Measurements from ENCODE around the gene TRIM65. TPM values are rescaled to one million over a fixed set of nuclear protein-coding genes. Genes with fewer than 3 reads are reported as not detected.
"Not testable (repeated sequence)": the region's sequence is repeated elsewhere in the genome, so short reads cannot be mapped to it uniquely, and the experiment has no call there.

The TRIM65 gene
- total and polyA plus RNA-seq, 2 donors from 2014 or later, result 11.5 to 23.6 TPM

GRCh38 chr17:75864448-75864871, 32.3 kb downstream of the TRIM65 start:
- no peaks in the 10 kb centered on the region for H3K9me3 ChIP-seq (ENCODE audit: control insufficient read depth in 2 of 3, insufficient read depth in 1 of 3, low read length in 3 of 3)
- no peaks in the 10 kb centered on the region for H3K27me3 ChIP-seq (ENCODE audit: control insufficient read depth, insufficient read depth, low read length)
- peak in 4 of 5 donors; percentile 68 to 96 (median 78) for DNase-seq
- H3K36me3 ChIP-seq (ENCODE audit: control insufficient read depth in 2 of 3, insufficient read depth in 3 of 3, low read length in 3 of 3), result no peaks in the 10 kb centered on the region
- TF ChIP-seq, protein P1, sequence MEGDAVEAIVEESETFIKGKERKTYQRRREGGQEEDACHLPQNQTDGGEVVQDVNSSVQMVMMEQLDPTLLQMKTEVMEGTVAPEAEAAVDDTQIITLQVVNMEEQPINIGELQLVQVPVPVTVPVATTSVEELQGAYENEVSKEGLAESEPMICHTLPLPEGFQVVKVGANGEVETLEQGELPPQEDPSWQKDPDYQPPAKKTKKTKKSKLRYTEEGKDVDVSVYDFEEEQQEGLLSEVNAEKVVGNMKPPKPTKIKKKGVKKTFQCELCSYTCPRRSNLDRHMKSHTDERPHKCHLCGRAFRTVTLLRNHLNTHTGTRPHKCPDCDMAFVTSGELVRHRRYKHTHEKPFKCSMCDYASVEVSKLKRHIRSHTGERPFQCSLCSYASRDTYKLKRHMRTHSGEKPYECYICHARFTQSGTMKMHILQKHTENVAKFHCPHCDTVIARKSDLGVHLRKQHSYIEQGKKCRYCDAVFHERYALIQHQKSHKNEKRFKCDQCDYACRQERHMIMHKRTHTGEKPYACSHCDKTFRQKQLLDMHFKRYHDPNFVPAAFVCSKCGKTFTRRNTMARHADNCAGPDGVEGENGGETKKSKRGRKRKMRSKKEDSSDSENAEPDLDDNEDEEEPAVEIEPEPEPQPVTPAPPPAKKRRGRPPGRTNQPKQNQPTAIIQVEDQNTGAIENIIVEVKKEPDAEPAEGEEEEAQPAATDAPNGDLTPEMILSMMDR (IDR thresholded peaks at IDR 0.05; ENCODE audit: borderline replicate concordance, extremely low read depth, insufficient read depth), result no peak
- H3K9ac ChIP-seq (ENCODE audit: low read length in 3 of 3), result no peak overlapping the region
- H3K4me3 ChIP-seq (ENCODE audit: low read length in 3 of 3), result no peak overlapping the region
- intact Hi-C loops (cut with DNase I), result no loop called here
- peak overlapping the region; percentile 22 to 28 for H3K27ac ChIP-seq (ENCODE audit: low read depth in 2 of 2, low read length in 2 of 2)
- H3K4me1 ChIP-seq (ENCODE audit: control insufficient read depth in 2 of 3, insufficient read depth in 2 of 3, low read depth in 1 of 3, low read length in 3 of 3), result peaks cover 0 to 5% (median 0%) of the 10 kb centered on the region in 3 donors
- FAIRE-seq, result no peak

DNA sequence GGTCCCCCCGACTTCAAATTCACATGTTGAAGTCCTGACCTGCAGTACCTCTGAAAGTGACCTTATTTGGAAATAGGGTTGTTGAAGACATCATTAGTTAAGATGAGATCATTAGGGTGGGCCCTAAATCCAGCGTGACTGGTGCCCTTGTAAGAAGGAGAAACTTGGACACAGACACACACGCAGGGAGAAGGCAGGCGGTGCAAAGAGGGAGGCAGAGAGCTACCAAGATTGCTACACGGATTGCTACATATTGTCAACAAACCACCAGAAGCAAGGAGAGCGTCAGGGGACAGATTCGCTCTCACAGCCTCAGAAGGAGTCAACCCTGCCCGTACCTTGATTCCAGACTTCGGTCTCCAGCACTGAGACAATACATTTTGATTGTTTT, 34.8 kb downstream of the TRIM65 start:
- intact Hi-C loops (cut with DNase I), result no loop called here
- TF ChIP-seq, protein P1 (IDR thresholded peaks at IDR 0.05; ENCODE audit: borderline replicate concordance, extremely low read depth, insufficient read depth), result no peak
- DNase-seq (no peak), FAIRE-seq (no peak)
- Histone ChIP-seq H3K27me3 (ENCODE audit: control insufficient read depth, insufficient read depth, low read length) (no peaks in the 10 kb centered on the region), H3K4me1 (ENCODE audit: control insufficient read depth in 2 of 3, insufficient read depth in 2 of 3, low read depth in 1 of 3, low read length in 3 of 3) (peaks cover 0 to 5% (median 0%) of the 10 kb centered on the region in 3 donors), H3K36me3 (ENCODE audit: control insufficient read depth in 2 of 3, insufficient read depth in 3 of 3, low read length in 3 of 3) (no peaks in the 10 kb centered on the region), H3K27ac (ENCODE audit: low read depth in 2 of 2, low read length in 2 of 2) (no peak overlapping the region), H3K9me3 (ENCODE audit: control insufficient read depth in 2 of 3, insufficient read depth in 1 of 3, low read length in 3 of 3) (no peaks in the 10 kb centered on the region), H3K4me3 (ENCODE audit: low read length in 3 of 3) (no peak overlapping the region), H3K9ac (ENCODE audit: low read length in 3 of 3) (no peak overlapping the region)

GRCh38 chr17:75859358-75859757, 37.4 kb downstream of the TRIM65 start:
- H3K4me1 ChIP-seq (ENCODE audit: control insufficient read depth in 2 of 3, insufficient read depth in 2 of 3, low read depth in 1 of 3, low read length in 3 of 3); intact Hi-C loops (cut with DNase I); DNase-seq; FAIRE-seq; H3K27me3 ChIP-seq (ENCODE audit: control insufficient read depth, insufficient read depth, low read length); H3K36me3 ChIP-seq (ENCODE audit: control insufficient read depth in 2 of 3, insufficient read depth in 3 of 3, low read length in 3 of 3); H3K4me3 ChIP-seq (ENCODE audit: low read length in 3 of 3); H3K27ac ChIP-seq (ENCODE audit: low read depth in 2 of 2, low read length in 2 of 2); H3K9me3 ChIP-seq (ENCODE audit: control insufficient read depth in 2 of 3, insufficient read depth in 1 of 3, low read length in 3 of 3); H3K9ac ChIP-seq (ENCODE audit: low read length in 3 of 3): not testable (repeated sequence)

GRCh38 chr17:75856062-75856756, 40.5 kb downstream of the TRIM65 start:
- Histone ChIP-seq H3K27me3 (ENCODE audit: control insufficient read depth, insufficient read depth, low read length) (no peaks in the 10 kb centered on the region), H3K4me1 (ENCODE audit: control insufficient read depth in 2 of 3, insufficient read depth in 2 of 3, low read depth in 1 of 3, low read length in 3 of 3) (peaks cover 0 to 14% (median 12%) of the 10 kb centered on the region in 3 donors), H3K9ac (ENCODE audit: low read length in 3 of 3) (peak overlapping the region; percentile 42 to 96 (median 90)), H3K4me3 (ENCODE audit: low read length in 3 of 3) (peak overlapping the region; percentile 38 to 80 (median 71)), H3K36me3 (ENCODE audit: control insufficient read depth in 2 of 3, insufficient read depth in 3 of 3, low read length in 3 of 3) (peaks cover 2 to 4% (median 3%) of the 10 kb centered on the region in 3 donors), H3K9me3 (ENCODE audit: control insufficient read depth in 2 of 3, insufficient read depth in 1 of 3, low read length in 3 of 3) (no peaks in the 10 kb centered on the region), H3K27ac (ENCODE audit: low read depth in 2 of 2, low read length in 2 of 2) (peak overlapping the region; percentile 99)
- no peak for FAIRE-seq
- peak in 1 of 5 donors; percentile 69 for DNase-seq
- intact Hi-C loops (cut with DNase I), result no loop called here
- TF ChIP-seq, protein P1 (IDR thresholded peaks at IDR 0.05; ENCODE audit: borderline replicate concordance, extremely low read depth, insufficient read depth), result no peak

All from kidney (tissue), 14 donors.